Naive thymus-derived CD4-positive, alpha-beta T cell (primary cell): Measurements from ENCODE around the gene PLAAT5. TPM values are rescaled to one million over a fixed set of nuclear protein-coding genes. Genes with fewer than 3 reads are reported as not detected.
A peak's percentile ranks its signal among the peaks of the same experiment; 100 is the strongest.

Experiments used
- ATAC-seq: fragments of 150-1000 bp; cut with Tn5 transposase; 2 replicates; pipeline ENCODE4 v1.10.0; 2021; ENCODE audit warnings: mild to moderate bottlenecking, moderate library complexity
- CTCF ChIA-PET: fragments of 350-600 bp; sonication (Branson Sonifier 250); formaldehyde crosslinking; loops from one replicate; lab custom pipeline; 2021; ENCODE audit warnings: antibody characterized with exemption; lab: Charles Lee
- POLR2A ChIA-PET: fragments of 350-600 bp; sonication (Branson Sonifier 250); formaldehyde crosslinking; loops from one replicate; lab custom pipeline; 2021; ENCODE audit warnings: antibody characterized with exemption, inconsistent platforms; lab: Charles Lee
- DNase-seq, 9 donors: peaks; one replicate each; pipeline versions ENCODE4 v3.0.0 to v3.0.0-alpha.2; 2020 to 2022; ENCODE audit warnings: mixed read lengths in 1 of 9
- H3K27ac ChIP-seq: one replicate; pipeline ENCODE4 v1.7.0; 2013; ENCODE audit warnings: mild to moderate bottlenecking, low read depth, low read length, moderate library complexity
- H3K27me3 ChIP-seq, 2 donors: one replicate each; pipeline ENCODE4 v1.7.0; 2013; ENCODE audit warnings: low read length in 2 of 2, mild to moderate bottlenecking in 2 of 2, moderate library complexity in 2 of 2; ENCODE audit not compliant: control insufficient read depth in 2 of 2, insufficient read depth in 2 of 2
- H3K36me3 ChIP-seq, 3 experiments: 1 replicate in 2 of 3; 2 replicates in 1 of 3; pipeline ENCODE4 v1.7.0; 2013; ENCODE audit warnings: low read length in 3 of 3, mild to moderate bottlenecking in 3 of 3, moderate library complexity in 1 of 3; ENCODE audit not compliant: insufficient read depth in 3 of 3, control insufficient read depth in 2 of 3
- H3K4me1 ChIP-seq, 2 donors: one replicate each; pipeline ENCODE4 v1.7.0; 2013; ENCODE audit warnings: low read length in 2 of 2, mild to moderate bottlenecking in 2 of 2, moderate library complexity in 1 of 2; ENCODE audit not compliant: control insufficient read depth in 2 of 2, insufficient read depth in 2 of 2
- H3K4me3 ChIP-seq: 2 replicates; pipeline ENCODE4 v1.7.0; 2013; ENCODE audit warnings: mild to moderate bottlenecking, low read length
- H3K9me3 ChIP-seq, 3 experiments: 1 replicate in 2 of 3; 2 replicates in 1 of 3; pipeline ENCODE4 v1.7.0; 2013; ENCODE audit warnings: low read length in 3 of 3; ENCODE audit not compliant: control insufficient read depth in 2 of 3
- H3K27ac Mint-ChIP-seq, 9 donors: one replicate each; pipeline ENCODE4 v1.8.0; 2020 to 2022; ENCODE audit warnings: mixed read lengths in 9 of 9, mild to moderate bottlenecking in 8 of 9, moderate library complexity in 5 of 9, inconsistent platforms in 2 of 9
- H3K27me3 Mint-ChIP-seq, 5 donors: one replicate each; pipeline ENCODE4 v1.8.0; 2021 to 2022; ENCODE audit warnings: mixed read lengths in 5 of 5, mild to moderate bottlenecking in 1 of 5
- H3K36me3 Mint-ChIP-seq, 5 donors: one replicate each; pipeline ENCODE4 v1.8.0; 2020 to 2022; ENCODE audit warnings: mixed read lengths in 5 of 5, mild to moderate bottlenecking in 3 of 5, inconsistent platforms in 1 of 5
- H3K4me1 Mint-ChIP-seq, 7 donors: one replicate each; pipeline ENCODE4 v1.8.0; 2020 to 2022; ENCODE audit warnings: mixed read lengths in 7 of 7, mild to moderate bottlenecking in 3 of 7, inconsistent platforms in 1 of 7
- H3K4me3 Mint-ChIP-seq, 10 donors: one replicate each; pipeline ENCODE4 v1.8.0; 2020 to 2022; ENCODE audit warnings: mild to moderate bottlenecking in 10 of 10, mixed read lengths in 10 of 10, moderate library complexity in 6 of 10, inconsistent platforms in 2 of 10
- H3K9me3 Mint-ChIP-seq, 11 donors: one replicate each; pipeline ENCODE4 v1.8.0; 2020 to 2022; ENCODE audit warnings: mixed read lengths in 11 of 11, mild to moderate bottlenecking in 4 of 11, inconsistent platforms in 1 of 11, moderate library complexity in 1 of 11
- intact Hi-C, 2 donors: fragments of 100-400 bp; cut with micrococcal nuclease; formaldehyde crosslinking; loops; one replicate each; pipeline ENCODE4 v1.15.1; 2023
- polyA plus RNA-seq, 2 donors: library from polyadenylated mRNA; unstranded; fragments of 300-500 nt; fragmentation: Illumina TruSeq; gene quantifications; one replicate each; pipeline ENCODE4 v1.2.3, GENCODE V29; 2021
- total RNA-seq, 6 experiments: library from RNA in 5 of 6; stranded (reverse) in 5 of 6; gene quantifications; 1 replicate in 5 of 6; 2 replicates in 1 of 6; pipeline ENCODE4 v1.2.3 and lab custom pipeline; 2021 to 2026

The PLAAT5 gene, protein sequence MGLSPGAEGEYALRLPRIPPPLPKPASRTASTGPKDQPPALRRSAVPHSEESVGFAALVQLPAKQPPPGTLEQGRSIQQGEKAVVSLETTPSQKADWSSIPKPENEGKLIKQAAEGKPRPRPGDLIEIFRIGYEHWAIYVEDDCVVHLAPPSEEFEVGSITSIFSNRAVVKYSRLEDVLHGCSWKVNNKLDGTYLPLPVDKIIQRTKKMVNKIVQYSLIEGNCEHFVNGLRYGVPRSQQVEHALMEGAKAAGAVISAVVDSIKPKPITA
- total RNA-seq = 1 to 10 TPM in 1 of 5 experiments, not detected in 4; 1.1 TPM
- polyA plus RNA-seq = not detected
- not detected for total RNA-seq (lab: John Stamatoyannopoulos, UW)

- peaks cover 25 to 80% (median 25%) of the 10 kb centered on the region in 5 donors for H3K27me3 Mint-ChIP-seq
- DNase-seq (peak in 2 of 9 donors; percentile 8 to 15), ATAC-seq (peak; percentile 73)
Measured at GRCh38 chr11:63490551-63491239, at the start of gene PLAAT5. Gene PLAAT5, minus strand, starts transcription at chr11:63491167. Its CDS starts 133 bp downstream, at chr11:63491034.

DNA sequence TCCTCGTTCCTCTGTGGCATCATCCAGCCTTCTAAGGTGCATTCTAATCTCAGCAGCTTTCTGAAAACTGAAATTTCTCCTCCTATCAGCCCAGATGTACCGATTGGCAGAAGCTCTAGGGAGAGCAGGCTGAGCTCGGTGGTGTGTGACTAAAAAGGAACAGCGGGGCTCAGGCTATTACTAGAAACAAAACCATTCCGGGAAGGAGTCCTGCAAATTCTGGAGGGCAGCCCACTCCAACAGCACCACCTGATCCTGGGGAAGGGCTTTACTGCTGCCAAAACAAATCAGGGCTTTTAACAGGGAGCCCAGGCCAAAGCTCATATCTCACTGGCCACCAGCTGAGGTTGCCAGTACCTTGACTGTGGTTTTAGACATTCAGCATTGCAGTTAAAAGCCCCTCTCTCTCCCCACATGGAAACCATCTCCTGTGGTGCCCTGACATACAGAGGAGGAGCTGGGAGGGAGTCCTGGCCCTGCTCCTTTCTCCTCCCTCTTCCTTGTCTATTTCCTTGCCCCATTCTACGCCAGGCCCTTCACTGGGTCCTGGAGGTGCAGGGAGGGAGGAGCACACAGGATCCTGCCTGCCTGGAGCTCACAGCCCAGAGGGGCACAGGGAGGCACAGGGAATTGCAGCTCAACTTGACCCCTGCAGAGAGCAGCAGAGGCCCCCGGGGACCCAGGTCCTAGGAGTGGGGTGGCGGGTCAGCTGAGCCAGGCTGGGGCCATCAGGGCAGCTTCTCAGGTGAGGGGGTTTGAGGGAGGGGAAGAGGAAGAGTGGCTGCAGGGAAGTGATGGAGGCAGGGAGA is 46.5 kb upstream of the PLAAT5 start:
- peaks cover 0 to 23% (median 4%) of the 10 kb centered on the region in 5 donors for H3K36me3 Mint-ChIP-seq
- H3K4me3 ChIP-seq = peak overlapping the region; percentile 90
- H3K27ac ChIP-seq = peak overlapping the region; percentile 82
- peaks cover 72 to 79% of the 10 kb centered on the region in 2 donors for H3K4me1 ChIP-seq
- H3K27ac Mint-ChIP-seq = peak overlapping the region; percentile 91 to 97 (median 96)
- ChIA-PET POLR2A (interaction anchor here (1.0 to 10.4 kb wide), 17 partner anchors 8 to 696 kb away, joined by 3 to 172 read pairs (median 4); partner anchors contain the start of genes PLAAT2 and PLAAT5), CTCF (interaction anchor here (1.3 to 2.9 kb wide), 6 partner anchors 8 to 59 kb away, joined by 3 to 25 read pairs (median 8); no protein-coding TSS in a partner anchor)
- H3K9me3 ChIP-seq = no peaks in the 10 kb centered on the region
- H3K36me3 ChIP-seq = peaks cover 0 to 8% (median 0%) of the 10 kb centered on the region in 3 experiments
- H3K9me3 Mint-ChIP-seq = no peaks in the 10 kb centered on the region
- peak overlapping the region; percentile 87 to 99 (median 96) for H3K4me3 Mint-ChIP-seq
- ATAC-seq (peak; percentile 33), DNase-seq (no peak)
- H3K27me3 ChIP-seq = no peaks in the 10 kb centered on the region
- no peaks in the 10 kb centered on the region for H3K27me3 Mint-ChIP-seq
- intact Hi-C loops = loop anchor here (1.0 to 5.0 kb wide), 4 partner anchors 15 to 145 kb away; partner anchors contain the start of gene RTN3 (in 2 of the 2)
- peaks cover 56 to 95% (median 87%) of the 10 kb centered on the region in 7 donors for H3K4me1 Mint-ChIP-seq

More at GRCh38 chr11:63490551-63491239, at the start of gene PLAAT5:
- Histone ChIP-seq H3K36me3 (no peaks in the 10 kb centered on the region), H3K9me3 (no peaks in the 10 kb centered on the region), H3K4me3 (peak within 1 kb of the TSS; percentile 41), H3K4me1 (no peaks in the 10 kb centered on the region), H3K27me3 (no peaks in the 10 kb centered on the region), H3K27ac (no peak within 1 kb of the TSS)
- CTCF ChIA-PET = interaction anchor here (0.7 to 1.2 kb wide), 2 partner anchors 145 to 147 kb away, joined by 3 to 4 read pairs; no protein-coding TSS in a partner anchor
- peaks cover 0 to 8% (median under 1%) of the 10 kb centered on the region in 5 donors for H3K36me3 Mint-ChIP-seq
- intact Hi-C loops = no loop called here
- H3K9me3 Mint-ChIP-seq = peaks cover 0 to 13% (median 5%) of the 10 kb centered on the region in 11 donors
- H3K4me3 Mint-ChIP-seq = peak within 1 kb of the TSS; percentile 77 to 88 (median 84)
- peak within 1 kb of the TSS in 1 of 9 donors; percentile 64 for H3K27ac Mint-ChIP-seq
- H3K4me1 Mint-ChIP-seq = peaks cover 8 to 19% (median 13%) of the 10 kb centered on the region in 7 donors
- POLR2A ChIA-PET = interaction anchor here (4.3 kb wide), 1 partner anchor 46 kb away, joined by 19 read pairs; the partner anchor contains the start of gene PLAAT4

- CTCF ChIA-PET = interaction anchor here (0.9 to 2.9 kb wide), 6 partner anchors 16 to 58 kb away, joined by 3 to 25 read pairs (median 8); no protein-coding TSS in a partner anchor
- H3K36me3 ChIP-seq = peaks cover 0 to 4% (median 0%) of the 10 kb centered on the region in 3 experiments
- POLR2A ChIA-PET = interaction anchor here (0.6 to 10.4 kb wide), 19 partner anchors 8 to 945 kb away, joined by 3 to 172 read pairs (median 4); partner anchors contain the start of genes FERMT3, PLAAT2 and PLAAT5
- H3K27me3 Mint-ChIP-seq = no peaks in the 10 kb centered on the region
- H3K36me3 Mint-ChIP-seq = peaks cover 0 to 20% (median 4%) of the 10 kb centered on the region in 5 donors
- intact Hi-C loops = loop anchor here (1.0 to 5.0 kb wide), 6 partner anchors 16 to 146 kb away; partner anchors contain the start of gene RTN3 (in 2 of the 2)
- H3K4me1 Mint-ChIP-seq = peaks cover 55 to 96% (median 87%) of the 10 kb centered on the region in 7 donors
- peak within 1 kb of the TSS; percentile 91 to 97 (median 96) for H3K27ac Mint-ChIP-seq
- no peaks in the 10 kb centered on the region for H3K27me3 ChIP-seq
- no peaks in the 10 kb centered on the region for H3K9me3 Mint-ChIP-seq
- peak within 1 kb of the TSS; percentile 82 for H3K27ac ChIP-seq
- H3K4me3 ChIP-seq = peak within 1 kb of the TSS; percentile 90
- ATAC-seq (peak; percentile 74), DNase-seq (peak in 8 of 9 donors; percentile 30 to 64 (median 56))
- peaks cover 79% of the 10 kb centered on the region in 2 donors for H3K4me1 ChIP-seq
- H3K4me3 Mint-ChIP-seq = peak within 1 kb of the TSS; percentile 87 to 99 (median 96)
- no peaks in the 10 kb centered on the region for H3K9me3 ChIP-seq
Measured at GRCh38 chr11:63536669-63537292, 45.8 kb upstream of the PLAAT5 start, which contains the start of gene PLAAT4. Gene PLAAT4, plus strand, starts transcription at chr11:63536808. Its CDS starts 61 bp downstream, at chr11:63536869.

DNA sequence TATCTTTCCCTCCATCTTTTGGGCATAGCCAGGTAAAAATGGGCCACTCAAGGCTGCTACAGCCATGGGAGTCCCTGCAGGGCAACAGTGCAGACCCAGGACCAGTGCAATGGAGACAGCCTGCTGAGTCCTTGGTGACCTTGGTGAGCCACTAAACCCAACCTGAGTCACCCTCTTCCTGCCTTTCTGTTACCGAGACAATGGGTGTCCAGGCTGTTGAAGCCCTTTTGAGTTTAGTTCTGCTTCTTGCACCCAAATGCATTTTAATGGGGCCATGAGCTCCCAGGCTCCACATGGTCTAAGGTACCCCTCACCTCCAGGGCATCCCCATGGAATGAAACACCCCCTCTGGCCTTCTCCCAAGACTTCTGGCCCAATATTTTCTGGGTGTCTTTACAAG is 44.8 kb upstream of the PLAAT5 start:
- Mint-ChIP-seq H3K27ac (peak overlapping the region; percentile 91 to 97 (median 96)), H3K36me3 (peaks cover 0 to 18% (median 4%) of the 10 kb centered on the region in 5 donors), H3K9me3 (no peaks in the 10 kb centered on the region), H3K4me3 (peak overlapping the region; percentile 87 to 99 (median 96)), H3K4me1 (peaks cover 51 to 96% (median 91%) of the 10 kb centered on the region in 7 donors), H3K27me3 (no peaks in the 10 kb centered on the region)
- CTCF ChIA-PET = interaction anchor here (0.6 to 2.4 kb wide), 3 partner anchors 21 to 79 kb away, joined by 3 to 15 read pairs (median 3); partner anchors contain the start of gene PLAAT3
- no peaks in the 10 kb centered on the region for H3K9me3 ChIP-seq
- POLR2A ChIA-PET = interaction anchor here (0.9 to 10.4 kb wide), 8 partner anchors 10 to 872 kb away, joined by 3 to 172 read pairs (median 17); partner anchors contain the start of gene PLAAT5
- H3K27ac ChIP-seq = peak overlapping the region; percentile 82
- intact Hi-C loops = loop anchor here (1.0 to 5.0 kb wide), 4 partner anchors 32 to 147 kb away; partner anchors contain the start of gene RTN3 (in 2 of the 2)
- DNase-seq = peak in 1 of 9 donors; percentile 47
- no peaks in the 10 kb centered on the region for H3K27me3 ChIP-seq
- peaks cover 0 to 4% (median 0%) of the 10 kb centered on the region in 3 experiments for H3K36me3 ChIP-seq
- peaks cover 80 to 84% of the 10 kb centered on the region in 2 donors for H3K4me1 ChIP-seq
- no peak for ATAC-seq
- H3K4me3 ChIP-seq = peak overlapping the region; percentile 90

GRCh38 chr11:63534895-63535461 is 44.0 kb upstream of the PLAAT5 start:
- DNase-seq (no peak), ATAC-seq (peak; percentile 5)
- Histone ChIP-seq H3K27me3 (no peaks in the 10 kb centered on the region), H3K36me3 (peaks cover 0 to 4% (median 0%) of the 10 kb centered on the region in 3 experiments), H3K27ac (peak overlapping the region; percentile 82), H3K4me3 (peak overlapping the region; percentile 90), H3K4me1 (peaks cover 78 to 80% of the 10 kb centered on the region in 2 donors), H3K9me3 (no peaks in the 10 kb centered on the region)
- Mint-ChIP-seq H3K4me1 (peaks cover 47 to 92% (median 87%) of the 10 kb centered on the region in 7 donors), H3K27me3 (no peaks in the 10 kb centered on the region), H3K9me3 (no peaks in the 10 kb centered on the region), H3K4me3 (peak overlapping the region; percentile 43 to 99 (median 94)), H3K36me3 (peaks cover 0 to 12% (median 0%) of the 10 kb centered on the region in 5 donors), H3K27ac (peak overlapping the region; percentile 91 to 97 (median 96))
- POLR2A ChIA-PET = interaction anchor here (0.7 to 10.4 kb wide), 6 partner anchors 8 to 39 kb away, joined by 3 to 172 read pairs (median 4); no protein-coding TSS in a partner anchor
- CTCF ChIA-PET = interaction anchor here (0.6 kb wide), 1 partner anchor 80 kb away, joined by 3 read pairs; the partner anchor contains the start of gene PLAAT3
- intact Hi-C loops = loop anchor here (5.0 kb wide), 2 partner anchors 77 to 147 kb away; partner anchors contain the start of genes RTN3 (in 2 of the 2) and PLAAT3 (in 1 of the 2)
